Ramos (cell line): Measurements from ENCODE around the gene TCFL5.

ENCODE experiments used
- in situ Hi-C: fragments of 300-500 bp; cut with MboI; formaldehyde crosslinking; loops from one replicate; pipeline ENCODE4 v1.14.3; 2022; ENCODE audit warnings: low sequenced_read_pairs; ENCODE audit not compliant: unreplicated experiment

TCFL5 gene

GRCh38 chr20:62861726-62862336 is at the start of gene TCFL5:
TCFL5 (minus strand) TSS chr20:62861822; CDS start chr20:62861670, 152 bp downstream.
- in situ Hi-C loops: no loop called here

DNA sequence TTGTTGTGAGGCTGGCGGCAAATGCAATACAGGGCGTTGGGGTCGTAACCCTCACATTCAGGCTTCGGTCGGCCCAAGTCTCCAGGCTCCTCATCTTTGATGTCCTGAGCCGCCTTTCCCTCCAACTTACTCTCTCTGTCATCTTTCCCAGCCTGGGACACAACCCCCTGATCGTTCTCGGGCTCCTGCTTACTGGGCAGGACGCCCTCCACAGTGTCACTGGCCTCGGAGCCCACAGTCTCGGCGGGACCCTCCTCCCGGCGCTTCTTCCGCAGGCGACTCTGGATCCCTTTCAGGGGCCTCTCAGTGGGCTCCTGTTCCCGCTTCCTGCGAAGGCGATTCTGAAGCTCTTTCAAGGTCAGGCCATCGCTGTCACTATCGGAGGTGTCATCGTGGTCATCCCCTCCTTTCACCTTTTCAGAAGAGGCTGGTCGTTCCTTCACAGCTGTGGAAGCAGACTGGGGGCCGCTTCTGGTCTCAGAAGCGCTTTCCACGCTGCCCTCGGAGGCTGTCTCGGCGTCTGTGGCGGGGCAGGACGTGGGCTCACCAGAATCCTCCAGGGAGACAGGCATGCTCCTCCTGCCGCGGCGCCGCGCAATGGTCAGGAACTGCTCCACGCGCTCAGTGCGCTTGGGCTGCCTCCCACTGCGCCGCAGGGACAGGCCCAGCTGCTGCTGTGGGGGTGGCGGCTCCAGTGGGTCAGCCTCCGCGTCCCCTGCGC is 49.3 kb upstream of the TCFL5 start:
- in situ Hi-C loops: no loop called here

GRCh38 chr20:62910217-62910766 is 48.7 kb upstream of the TCFL5 start:
- in situ Hi-C loops: no loop called here

DNA sequence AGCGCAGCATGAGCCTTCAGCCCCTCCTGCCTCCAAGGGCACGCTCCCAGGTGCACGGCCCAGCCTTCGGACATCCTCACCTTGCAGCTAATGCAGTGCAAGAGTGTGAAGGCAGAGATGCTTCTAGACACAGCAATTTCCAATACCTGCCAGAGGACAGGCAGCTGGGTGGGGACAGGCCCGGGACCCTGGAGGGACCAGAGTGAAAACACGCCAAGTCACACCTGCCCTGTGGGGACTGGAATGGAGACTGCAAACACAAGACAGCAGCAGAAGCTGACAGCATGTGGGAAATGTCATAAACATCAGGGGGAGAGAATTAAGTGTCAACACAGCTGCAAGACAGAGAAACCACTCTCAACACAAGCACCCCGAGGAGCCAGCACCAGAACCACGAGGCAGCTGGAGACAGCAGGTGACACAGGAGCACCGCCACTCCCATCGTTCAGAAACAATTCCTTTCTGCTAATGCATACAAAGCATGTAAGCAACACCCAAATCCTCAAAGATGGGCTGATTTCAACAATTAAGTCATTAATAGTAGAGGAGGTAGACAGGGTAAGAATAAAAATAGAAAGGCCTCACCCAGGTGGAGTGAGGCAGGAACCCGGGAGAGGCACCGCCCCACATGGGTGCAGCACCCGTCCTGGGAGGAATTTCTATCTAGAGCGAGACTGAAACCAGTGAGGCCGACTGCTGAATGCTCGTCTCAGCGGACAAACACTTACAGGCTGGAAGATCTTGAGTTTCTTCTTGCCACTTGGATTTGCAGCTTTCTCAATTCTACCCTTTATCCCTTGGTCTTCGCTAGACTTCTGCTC is 47.6 kb upstream of the TCFL5 start:
- in situ Hi-C loops: loop anchor here (10.0 kb wide), 1 partner anchor 106 kb away; no protein-coding TSS in a partner anchor

- in situ Hi-C loops: loop anchor here (10.0 kb wide), 1 partner anchor 107 kb away; no protein-coding TSS in a partner anchor
These were observed 46.0 kb upstream of the TCFL5 start for GRCh38 chr20:62907384-62908317.

DNA sequence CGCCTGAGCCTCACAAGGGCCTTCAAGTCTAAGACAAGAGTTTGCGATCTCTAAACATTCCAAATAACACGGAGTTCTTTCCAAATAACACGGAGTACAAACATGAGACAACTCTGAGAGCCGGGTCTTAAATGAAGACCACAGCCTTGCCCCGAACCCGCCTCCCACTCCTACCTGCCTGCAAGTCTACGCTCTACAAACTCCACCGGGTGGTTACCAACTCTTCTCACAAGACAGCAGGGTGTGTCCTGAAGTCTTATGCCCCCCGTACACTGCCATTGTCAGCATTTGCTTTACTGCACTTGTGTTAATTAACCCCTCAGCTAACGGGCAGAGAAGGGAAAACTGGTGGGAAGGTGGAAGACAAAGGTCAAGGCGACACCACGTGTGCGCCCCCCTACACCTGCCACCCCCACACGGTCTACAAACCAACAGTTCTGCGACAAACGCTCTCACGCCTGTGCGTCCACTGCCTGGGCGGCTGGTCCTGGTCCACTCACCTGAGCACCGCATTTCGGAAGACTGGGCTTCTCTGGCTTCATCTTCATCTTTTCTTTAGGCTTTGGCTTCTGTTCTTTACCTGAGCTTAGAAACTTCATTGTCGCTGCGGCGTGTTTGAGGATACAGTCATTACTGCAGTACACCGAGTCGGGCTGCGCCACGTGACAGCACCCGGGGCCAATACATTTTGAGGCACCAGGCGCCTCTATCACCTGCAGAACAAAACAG is 45.2 kb upstream of the TCFL5 start:
- in situ Hi-C loops: loop anchor here (10.0 kb wide), 1 partner anchor 108 kb away; no protein-coding TSS in a partner anchor

GRCh38 chr20:62906209-62906608 is 44.6 kb upstream of the TCFL5 start:
- in situ Hi-C loops: loop anchor here (10.0 kb wide), 1 partner anchor 109 kb away; no protein-coding TSS in a partner anchor

DNA sequence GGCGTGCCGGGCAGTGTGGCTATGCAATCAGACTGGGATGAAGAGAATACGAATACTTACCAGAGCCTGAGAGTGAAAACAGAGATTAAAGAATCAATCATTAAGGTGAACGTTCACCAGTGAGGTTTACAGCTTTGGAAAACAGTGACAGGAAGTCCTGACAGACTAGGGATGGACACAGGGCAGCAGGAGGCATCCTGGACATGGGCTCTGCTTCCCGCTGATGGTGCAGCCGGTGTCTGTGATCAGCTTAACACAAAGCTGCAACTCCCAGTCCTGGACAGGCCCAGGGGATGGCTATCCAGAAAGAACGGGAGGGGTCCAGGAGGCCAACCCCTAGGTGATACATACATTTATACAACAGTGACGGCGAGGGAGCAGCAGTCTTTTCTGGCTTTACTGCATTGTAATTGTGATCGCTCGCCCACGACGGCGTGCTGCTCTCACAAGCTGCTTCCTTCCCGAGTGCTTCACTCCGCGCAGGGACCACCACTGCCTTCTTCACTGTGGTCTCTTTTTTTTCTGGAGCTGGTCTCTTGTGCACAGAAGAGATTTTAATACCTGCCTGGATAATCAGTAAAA is 44.0 kb upstream of the TCFL5 start:
- in situ Hi-C loops: loop anchor here (10.0 kb wide), 1 partner anchor 109 kb away; no protein-coding TSS in a partner anchor

DNA sequence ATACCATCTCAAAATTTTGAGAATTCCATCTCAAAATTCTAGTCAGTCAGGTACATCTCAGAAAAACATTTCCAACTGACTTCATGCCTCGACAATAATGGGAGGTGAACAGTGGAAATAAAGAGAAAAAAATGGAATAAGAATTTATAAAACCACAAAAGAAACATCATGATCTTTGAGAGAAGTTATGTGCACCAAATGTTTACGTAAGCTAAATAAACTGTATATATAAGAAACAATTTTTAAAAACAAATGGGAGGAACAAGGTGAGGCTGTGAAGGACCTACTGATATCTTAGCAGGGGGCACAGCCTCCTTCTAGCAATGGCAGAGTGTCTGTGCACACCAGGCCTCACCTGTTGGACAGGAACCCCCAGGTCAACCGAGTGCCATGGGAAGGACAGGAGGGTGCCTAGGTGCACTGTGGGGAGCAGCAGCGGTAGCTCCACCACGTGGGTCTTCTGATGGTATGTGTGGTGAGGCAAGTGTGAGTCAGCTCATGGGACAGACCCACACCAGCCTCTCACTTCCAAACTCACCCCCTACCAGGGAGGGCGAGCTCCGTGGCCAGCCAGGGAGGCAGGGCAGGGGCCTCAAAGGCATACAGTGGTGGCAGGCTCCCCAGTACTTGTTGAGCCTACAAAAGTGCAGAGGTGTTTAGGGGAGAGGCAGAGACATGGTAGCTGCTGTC is 41.4 kb upstream of the TCFL5 start:
- in situ Hi-C loops: loop anchor here (10.0 kb wide), 1 partner anchor 112 kb away; no protein-coding TSS in a partner anchor

DNA sequence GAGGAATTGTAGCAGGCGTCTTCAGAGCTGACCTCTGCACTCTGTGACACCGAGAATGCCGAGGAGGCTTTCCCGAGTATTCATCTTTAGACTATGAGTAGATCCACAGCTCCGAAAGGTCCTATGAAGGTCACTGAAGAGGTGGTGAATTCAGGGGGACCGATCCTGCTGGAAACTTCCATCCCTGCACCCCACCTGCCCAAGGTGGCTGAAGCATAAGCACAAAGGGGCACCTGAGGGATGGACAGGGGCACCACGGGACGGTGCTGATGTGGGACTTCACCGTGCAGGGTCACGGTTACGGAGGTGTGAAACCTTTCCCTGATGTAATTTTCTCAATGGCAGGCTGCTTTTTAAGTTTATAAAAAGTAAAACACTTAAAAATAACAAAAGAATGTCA is 40.3 kb upstream of the TCFL5 start:
- in situ Hi-C loops: loop anchor here (10.0 kb wide), 1 partner anchor 113 kb away; no protein-coding TSS in a partner anchor

- in situ Hi-C loops: loop anchor here (10.0 kb wide), 1 partner anchor 114 kb away; no protein-coding TSS in a partner anchor
These were observed 39.3 kb upstream of the TCFL5 start for GRCh38 chr20:62900692-62901584.

- in situ Hi-C loops: loop anchor here (10.0 kb wide), 1 partner anchor 115 kb away; no protein-coding TSS in a partner anchor
These were observed 38.5 kb upstream of the TCFL5 start for GRCh38 chr20:62900052-62900691.

- in situ Hi-C loops: loop anchor here (10.0 kb wide), 1 partner anchor 115 kb away; no protein-coding TSS in a partner anchor
These were observed 38.0 kb upstream of the TCFL5 start for GRCh38 chr20:62899633-62900051.

- in situ Hi-C loops: no loop called here
These were observed 37.5 kb upstream of the TCFL5 start for GRCh38 chr20:62898970-62899632.
